GM12873 (cell line): ENCODE data around the gene TMEM150B.

Experiments
- TF ChIP-seq, protein P1 (sequence below): IDR thresholded peaks from 2 replicates; pipeline ENCODE4 v1.5.1; 2012; ENCODE audit warnings: low read depth, mild to moderate bottlenecking, moderate library complexity, low read length, control low read depth; ENCODE audit not compliant: insufficient read depth; ENCODE audit errors: missing control alignments

Gene TMEM150B

DNA sequence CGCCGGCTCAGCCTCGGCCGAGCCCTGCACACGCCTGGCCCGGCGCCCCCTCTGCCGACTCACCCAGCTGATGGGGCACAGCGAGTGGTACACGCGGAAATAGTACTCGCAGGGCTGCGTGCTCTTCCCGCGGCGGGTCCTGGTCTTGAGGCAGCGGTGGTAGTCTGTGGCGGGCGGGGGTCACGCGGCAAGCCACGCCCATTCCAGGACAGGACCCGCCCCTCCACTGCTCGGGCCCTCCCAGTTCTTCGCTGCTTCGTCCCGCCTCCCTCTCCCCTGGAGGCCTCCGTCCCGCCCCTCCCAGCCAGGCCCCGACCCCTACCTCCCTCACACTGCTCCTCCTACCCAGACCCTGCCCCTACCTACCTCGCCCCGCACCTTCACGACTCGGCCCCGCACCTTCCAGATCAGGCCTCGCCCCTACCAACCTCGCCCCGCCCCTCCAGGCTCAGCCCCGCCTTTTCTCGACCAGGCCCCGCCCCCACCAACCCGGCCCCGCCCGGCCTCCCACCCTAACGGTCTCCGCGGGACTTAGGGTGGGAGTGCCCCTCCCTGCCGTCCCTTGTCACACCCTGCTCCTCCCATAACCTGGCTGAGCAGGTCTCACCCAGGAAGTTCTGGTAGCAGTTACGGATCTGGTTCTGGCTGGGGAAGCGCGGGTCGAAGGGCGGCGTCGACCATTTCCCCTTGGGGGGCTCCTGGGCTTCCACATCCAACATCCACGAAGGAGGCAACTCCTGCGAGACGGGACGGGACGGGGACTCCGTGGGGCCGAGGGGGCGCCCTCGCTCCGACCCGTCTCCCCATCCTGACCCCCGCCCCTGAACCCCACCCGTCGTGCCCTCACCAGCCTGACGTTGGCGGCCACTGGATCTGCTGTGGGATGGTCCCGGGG, 28.9 kb upstream of the TMEM150B start:
- TF ChIP-seq, protein P1, sequence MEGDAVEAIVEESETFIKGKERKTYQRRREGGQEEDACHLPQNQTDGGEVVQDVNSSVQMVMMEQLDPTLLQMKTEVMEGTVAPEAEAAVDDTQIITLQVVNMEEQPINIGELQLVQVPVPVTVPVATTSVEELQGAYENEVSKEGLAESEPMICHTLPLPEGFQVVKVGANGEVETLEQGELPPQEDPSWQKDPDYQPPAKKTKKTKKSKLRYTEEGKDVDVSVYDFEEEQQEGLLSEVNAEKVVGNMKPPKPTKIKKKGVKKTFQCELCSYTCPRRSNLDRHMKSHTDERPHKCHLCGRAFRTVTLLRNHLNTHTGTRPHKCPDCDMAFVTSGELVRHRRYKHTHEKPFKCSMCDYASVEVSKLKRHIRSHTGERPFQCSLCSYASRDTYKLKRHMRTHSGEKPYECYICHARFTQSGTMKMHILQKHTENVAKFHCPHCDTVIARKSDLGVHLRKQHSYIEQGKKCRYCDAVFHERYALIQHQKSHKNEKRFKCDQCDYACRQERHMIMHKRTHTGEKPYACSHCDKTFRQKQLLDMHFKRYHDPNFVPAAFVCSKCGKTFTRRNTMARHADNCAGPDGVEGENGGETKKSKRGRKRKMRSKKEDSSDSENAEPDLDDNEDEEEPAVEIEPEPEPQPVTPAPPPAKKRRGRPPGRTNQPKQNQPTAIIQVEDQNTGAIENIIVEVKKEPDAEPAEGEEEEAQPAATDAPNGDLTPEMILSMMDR = no peak

DNA sequence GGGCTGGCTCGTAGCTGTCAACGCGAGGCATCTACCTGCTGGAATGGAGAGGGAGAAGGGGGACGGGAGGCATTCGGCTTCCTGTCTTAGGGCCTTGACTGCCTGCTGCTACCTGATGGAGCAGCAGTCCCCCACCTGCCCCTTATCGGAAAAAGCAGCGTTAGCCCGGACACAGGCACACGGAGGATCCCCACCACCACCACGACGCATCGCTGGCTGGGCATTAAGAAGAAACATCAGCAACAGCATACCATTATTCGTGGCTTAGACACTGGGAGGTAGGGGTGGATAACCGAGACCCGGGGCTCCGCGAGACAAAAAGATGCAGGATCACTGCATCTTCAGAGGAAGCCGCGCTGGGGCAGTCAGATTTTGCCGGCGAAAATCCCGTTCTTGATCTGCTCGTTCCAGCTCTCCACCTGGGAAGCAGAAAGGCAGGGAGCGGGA, 28.2 kb upstream of the TMEM150B start:
- TF ChIP-seq, protein P1 = no peak

DNA sequence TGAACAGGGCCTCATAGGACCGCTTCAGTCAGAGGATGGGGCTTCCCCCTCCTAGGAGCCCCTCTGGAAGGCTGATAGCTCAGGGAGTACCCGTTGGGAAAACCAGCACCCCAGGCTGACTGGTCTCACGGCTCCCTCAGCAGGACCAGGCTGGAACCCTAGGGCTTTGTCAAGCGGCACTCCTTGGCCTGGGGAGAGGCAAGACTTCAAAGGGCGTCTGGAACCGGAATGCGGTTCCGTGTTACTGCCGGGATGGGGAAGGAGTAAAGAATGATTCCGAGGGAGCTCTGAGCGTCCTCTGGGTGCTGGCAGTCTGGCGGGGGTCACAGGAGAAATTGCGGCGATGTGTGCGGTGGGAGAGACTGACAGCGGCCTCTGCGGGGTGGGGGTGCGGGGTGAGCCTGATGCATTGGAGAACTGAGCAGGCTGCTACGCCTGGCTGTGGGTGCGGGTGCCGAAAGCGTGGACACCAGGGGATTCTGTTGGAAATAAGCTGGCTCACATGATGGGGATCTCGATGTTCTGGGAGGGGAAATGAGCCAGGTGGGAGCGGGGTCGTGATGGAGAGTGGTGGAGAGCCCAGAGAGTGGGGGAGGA, 27.5 kb upstream of the TMEM150B start:
- TF ChIP-seq, protein P1 = no peak

DNA sequence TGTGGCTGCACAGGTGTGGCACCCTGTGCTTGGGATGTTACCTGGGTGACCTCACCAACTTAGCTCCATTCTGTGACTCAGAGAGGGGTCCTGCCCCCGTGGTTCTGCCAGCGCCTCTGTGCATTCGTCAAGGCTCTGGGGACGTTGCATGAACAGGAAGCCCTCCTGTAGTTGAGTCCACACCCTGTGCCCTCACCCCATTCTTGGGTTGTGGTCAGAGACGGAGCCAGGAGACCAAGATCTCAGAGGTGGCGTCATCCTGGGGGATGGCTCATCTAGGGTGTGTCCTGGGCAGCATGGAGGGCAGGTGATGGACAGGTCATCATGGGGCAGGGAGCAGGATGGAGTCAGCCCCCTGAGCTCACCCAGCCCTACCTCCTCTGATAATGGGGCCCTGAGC, 26.9 kb upstream of the TMEM150B start:
- TF ChIP-seq, protein P1 = no peak

DNA sequence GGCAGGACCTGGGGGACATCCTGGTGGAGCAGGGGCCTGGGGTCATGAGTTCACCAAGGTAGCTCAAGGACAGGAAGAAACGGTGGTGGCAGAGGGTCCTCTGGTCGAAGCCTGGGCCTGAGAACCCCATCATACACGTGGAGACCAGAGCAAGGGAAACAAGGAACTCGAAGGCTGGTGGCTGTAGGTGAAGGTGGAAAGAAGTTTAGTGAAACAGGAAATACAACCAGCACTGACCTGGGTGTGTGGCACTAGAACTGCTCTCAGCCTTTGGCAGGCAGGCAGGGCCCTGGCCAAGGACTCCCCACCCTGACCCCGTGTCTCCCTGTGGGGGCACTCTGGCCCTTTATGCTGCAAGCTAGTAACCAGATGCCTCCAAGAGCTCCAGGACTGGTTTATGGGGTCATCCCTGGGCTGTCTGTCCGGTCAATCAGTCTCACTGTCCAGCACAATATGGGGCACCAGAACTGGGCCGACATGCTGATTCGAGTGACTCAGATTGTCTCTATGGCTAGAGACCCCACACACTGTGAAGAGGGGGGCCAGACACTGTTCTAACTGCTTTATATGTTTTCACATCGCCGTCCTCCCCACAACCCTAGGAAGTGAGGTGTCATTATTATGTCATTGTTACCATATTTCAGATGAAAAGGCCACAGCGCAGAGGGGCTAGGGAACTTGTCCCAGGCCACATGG, 25.6 kb upstream of the TMEM150B start:
- TF ChIP-seq, protein P1 = no peak

DNA sequence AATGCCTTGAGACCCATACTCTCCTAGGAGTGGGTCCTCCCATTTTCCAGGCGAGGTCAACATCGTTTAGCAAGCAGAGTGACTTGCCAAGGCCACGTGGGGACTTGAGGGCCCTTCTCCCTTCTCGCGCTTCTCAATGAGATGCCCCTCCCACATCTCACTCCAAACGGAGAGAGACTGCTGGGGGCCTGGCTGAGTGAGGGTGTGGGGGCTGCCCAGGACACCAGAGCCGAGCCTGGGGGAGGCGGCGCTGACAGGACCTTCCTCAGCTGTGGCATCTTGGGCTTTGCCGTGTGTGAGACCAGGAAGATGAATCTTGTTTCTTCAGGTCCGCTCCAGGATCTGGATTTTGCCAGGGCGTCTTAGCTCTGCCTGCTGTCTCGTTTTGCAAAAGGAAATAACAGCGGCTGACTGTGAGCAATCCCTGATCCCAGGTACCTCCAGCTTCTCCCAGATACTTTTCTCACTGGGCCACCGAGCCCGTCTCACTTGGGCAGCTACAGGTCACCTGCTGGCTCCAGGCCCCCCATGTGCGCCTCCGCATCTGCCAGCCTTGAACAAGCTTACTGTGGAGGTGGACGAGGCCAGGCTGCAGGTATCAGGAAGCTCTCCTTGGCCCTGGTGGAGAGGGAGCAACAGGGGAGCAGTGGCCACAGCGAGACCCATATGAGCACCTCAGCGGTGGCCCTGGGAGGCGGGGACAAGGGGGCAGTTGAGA, 23.3 kb upstream of the TMEM150B start:
- TF ChIP-seq, protein P1 = no peak
